GM12891 (cell line): ENCODE data around the gene CTNNA2.

Experiments used
- POLR2A ChIP-seq: IDR thresholded peaks from 2 replicates; pipeline ENCODE4 v1.6.1; 2011; ENCODE audit warnings: low read depth, low read length, control low read depth
- POLR2AphosphoS5 ChIP-seq: IDR thresholded peaks from 2 replicates; pipeline ENCODE4 v1.6.1; 2011; ENCODE audit warnings: low read depth, low read length, control low read depth
- SPI1 ChIP-seq: IDR thresholded peaks from 2 replicates; pipeline ENCODE4 v1.6.1; 2011; ENCODE audit warnings: low read depth, low read length, control low read depth
- TAF1 ChIP-seq: IDR thresholded peaks from 2 replicates; pipeline ENCODE4 v1.6.1; 2011; ENCODE audit warnings: low read depth, low read length, control low read depth

- TF ChIP-seq POLR2A (no peak), TAF1 (no peak), POLR2AphosphoS5 (no peak), SPI1 (no peak; the same call in 1 of the 2 replicates)
Observed at GRCh38 chr2:80328159-80328571, 815.3 kb downstream of the CTNNA2 start.
